ENCODE measurements around the gene TRIP12.
A peak's percentile ranks its signal among the peaks of the same experiment; 100 is the strongest.
"Not testable (repeated sequence)": the region's sequence is repeated elsewhere in the genome, so short reads cannot be mapped to it uniquely, and the experiment has no call there.

TRIP12 gene

DNA sequence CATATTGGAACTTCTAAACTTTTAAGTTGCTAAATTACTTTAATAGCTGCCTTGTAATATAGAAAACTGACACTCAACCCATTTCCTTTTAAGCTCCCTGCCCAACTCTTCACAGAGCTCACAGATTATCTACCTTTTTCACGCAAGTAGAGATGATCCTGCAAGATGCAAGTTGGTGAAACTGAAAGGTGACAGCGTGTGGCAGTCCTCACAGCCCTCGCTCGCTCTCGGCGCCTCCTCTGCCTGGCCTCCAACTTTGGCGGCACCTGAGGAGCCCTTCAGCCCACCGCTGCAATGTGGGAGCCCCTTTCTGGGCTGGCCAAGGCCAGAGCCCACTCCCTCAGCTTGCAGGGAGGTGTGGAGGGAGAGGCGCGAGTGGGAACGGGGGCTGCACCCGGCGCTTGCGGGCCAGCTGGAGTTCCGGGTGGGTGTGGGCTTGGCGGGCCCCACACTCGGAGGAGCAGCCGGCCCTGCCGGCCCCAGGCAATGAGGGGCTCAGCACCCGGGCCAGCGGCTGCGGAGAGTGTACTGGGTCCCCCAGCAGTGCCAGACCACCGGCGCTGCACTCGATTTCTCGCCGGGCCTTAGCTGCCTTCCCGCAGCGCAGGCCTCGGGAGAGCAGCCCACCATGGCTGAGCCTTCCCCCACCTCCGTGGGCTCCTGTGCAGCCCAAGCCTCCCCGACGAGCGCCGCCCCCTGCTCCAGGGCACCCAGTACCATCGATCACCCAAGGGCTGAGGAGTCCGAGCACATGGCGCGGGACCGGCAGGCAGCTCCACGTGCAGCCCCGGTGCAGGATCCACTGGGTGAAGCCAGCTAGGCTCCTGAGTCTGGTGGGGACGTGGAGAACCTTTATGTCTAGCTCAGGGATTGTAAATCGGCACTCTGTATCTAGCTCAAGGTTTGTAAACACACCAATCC is 71.2 kb downstream of the TRIP12 start:
- not testable (repeated sequence) for DNase-seq (ENCODE audit: low spot score in 2 of 2); H3K9me3 Mint-ChIP-seq; ATAC-seq (ENCODE audit: low read depth); H3K4me3 Mint-ChIP-seq; H3K27me3 Mint-ChIP-seq; H3K27ac Mint-ChIP-seq
- Mint-ChIP-seq H3K36me3 (peaks cover 23% of the 10 kb centered on the region), H3K4me1 (peaks cover 24% of the 10 kb centered on the region)

DNA sequence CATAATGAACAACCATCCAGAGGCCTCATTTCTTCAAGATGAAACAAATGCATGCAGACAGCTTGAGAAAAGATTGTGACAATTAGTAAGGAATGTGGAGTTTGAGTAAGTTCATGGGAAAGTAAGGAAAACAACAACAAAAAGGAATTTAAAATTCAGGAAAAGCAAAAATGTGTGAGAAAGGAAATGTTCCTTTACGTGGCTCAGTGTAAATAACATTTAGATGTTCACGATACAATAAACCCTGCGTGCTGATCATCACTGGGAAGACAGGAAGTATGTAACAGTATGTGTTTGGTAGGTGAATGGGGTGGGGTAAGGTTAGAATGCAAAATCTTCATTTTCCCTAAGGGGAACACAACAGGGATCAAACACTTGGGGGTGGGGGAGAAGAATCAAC is 72.7 kb downstream of the TRIP12 start:
- Mint-ChIP-seq H3K27ac (no peak overlapping the region), H3K27me3 (no peaks in the 10 kb centered on the region), H3K4me3 (no peak overlapping the region), H3K4me1 (peaks cover 26% of the 10 kb centered on the region), H3K36me3 (peaks cover 20% of the 10 kb centered on the region), H3K9me3 (no peaks in the 10 kb centered on the region)
- ATAC-seq (ENCODE audit: low read depth) (no peak), DNase-seq (ENCODE audit: low spot score in 2 of 2) (no peak)

DNA sequence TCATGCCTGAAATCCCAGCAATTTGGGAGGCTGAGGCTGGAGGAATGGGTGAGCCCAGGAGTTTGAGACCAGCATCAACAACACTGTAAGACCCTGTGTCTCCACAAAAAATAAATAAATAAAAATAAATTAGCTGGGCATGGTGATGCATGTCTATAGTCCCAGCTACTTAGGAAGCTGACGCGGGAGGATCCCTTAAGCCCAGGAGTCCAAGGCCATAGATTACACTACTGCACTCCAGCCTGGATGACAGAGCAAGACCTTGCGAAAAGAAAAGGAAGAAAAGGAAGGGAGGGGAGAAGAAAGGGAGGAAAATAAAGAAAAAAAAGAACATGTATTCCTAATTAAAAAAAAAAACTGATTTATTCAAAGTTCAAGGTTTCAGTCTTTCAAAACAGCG is 78.2 kb downstream of the TRIP12 start:
- Mint-ChIP-seq H3K27ac (no peak overlapping the region), H3K9me3 (no peaks in the 10 kb centered on the region), H3K27me3 (no peaks in the 10 kb centered on the region), H3K4me3 (no peak overlapping the region), H3K4me1 (peaks cover 13% of the 10 kb centered on the region), H3K36me3 (peaks cover 19% of the 10 kb centered on the region)
- no peak for DNase-seq (ENCODE audit: low spot score in 2 of 2)
- no peak for ATAC-seq (ENCODE audit: low read depth)

DNA sequence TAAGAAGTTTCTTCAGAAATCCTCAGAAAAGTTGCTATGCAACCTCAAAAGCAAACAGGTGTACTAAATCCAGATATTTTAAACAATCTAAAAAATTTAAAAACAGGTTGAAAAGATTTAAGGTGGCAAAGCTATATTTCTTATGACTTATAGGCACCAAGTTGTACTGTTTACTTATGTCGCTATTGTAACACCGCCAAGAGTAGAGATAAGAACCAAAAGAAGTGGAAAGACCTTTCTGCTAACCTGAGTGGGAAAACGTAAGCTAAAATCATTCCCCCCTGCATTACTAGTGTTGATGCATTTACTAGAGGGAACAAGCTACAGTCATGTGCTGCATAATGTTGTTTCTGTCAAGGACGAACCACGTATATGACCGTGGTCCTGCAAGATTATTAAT is 83.1 kb downstream of the TRIP12 start:
- Mint-ChIP-seq H3K4me3 (no peak overlapping the region), H3K4me1 (no peaks in the 10 kb centered on the region), H3K27me3 (no peaks in the 10 kb centered on the region), H3K36me3 (peaks cover 17% of the 10 kb centered on the region), H3K9me3 (no peaks in the 10 kb centered on the region), H3K27ac (no peak overlapping the region)
- no peak for DNase-seq (ENCODE audit: low spot score in 2 of 2)
- ATAC-seq (ENCODE audit: low read depth): no peak

DNA sequence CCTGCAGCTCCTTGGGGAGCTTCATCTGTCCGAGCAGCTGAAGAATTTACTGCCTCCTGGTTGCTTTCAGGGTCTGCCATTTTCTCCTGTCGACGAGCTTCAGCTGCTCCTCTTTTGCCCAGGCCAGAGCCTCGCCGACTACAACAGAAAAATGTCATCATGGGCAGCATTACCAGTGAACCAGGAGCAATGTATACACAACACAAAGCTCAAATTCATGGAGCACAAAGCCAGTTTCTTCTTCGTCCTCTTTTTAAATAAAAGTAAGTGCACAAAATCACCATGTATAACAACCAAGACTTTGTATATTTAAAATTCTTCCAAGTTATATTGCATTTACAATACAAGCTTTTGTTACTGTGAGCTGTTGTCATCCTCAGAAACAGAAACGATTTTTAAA is 85.0 kb downstream of the TRIP12 start:
- H3K36me3 Mint-ChIP-seq: peaks cover 19% of the 10 kb centered on the region
- ATAC-seq (ENCODE audit: low read depth) (no peak), DNase-seq (ENCODE audit: low spot score in 2 of 2) (no peak)
- no peak overlapping the region for H3K27ac Mint-ChIP-seq
- H3K4me1 Mint-ChIP-seq: peaks cover 5% of the 10 kb centered on the region
- no peaks in the 10 kb centered on the region for H3K27me3 Mint-ChIP-seq
- H3K4me3 Mint-ChIP-seq: no peak overlapping the region
- H3K9me3 Mint-ChIP-seq: no peaks in the 10 kb centered on the region

DNA sequence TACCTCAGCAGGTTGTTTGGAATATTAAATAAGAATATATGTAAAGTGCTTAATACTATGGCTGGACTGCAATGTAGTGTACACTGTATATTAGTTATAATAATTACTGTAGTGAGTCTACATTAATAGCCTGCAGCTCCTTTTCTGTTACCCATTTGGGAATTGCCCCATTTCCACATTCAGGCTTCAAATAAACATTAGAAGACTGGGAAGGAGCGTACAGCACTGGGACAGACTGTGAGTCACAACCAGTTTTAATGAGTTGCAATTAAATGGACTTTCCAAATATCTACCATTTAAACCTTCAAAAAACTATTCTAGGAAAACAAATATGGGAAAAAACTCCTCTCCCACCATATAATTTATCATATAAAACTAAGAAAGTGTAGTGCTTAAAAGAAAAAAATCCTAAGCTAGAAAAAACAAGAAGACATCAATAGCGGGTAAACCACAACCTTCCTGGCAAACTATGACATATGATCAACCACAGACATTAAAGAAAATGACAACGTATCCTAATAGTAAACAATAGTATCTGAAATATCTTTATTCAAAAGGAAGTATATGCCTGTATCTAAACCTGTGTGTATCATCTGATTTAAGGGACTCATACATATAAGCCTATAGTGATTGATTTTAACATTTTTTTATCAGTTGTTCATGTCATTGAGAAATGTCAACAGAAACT is 86.1 kb downstream of the TRIP12 start:
- no peaks in the 10 kb centered on the region for H3K27me3 Mint-ChIP-seq
- no peaks in the 10 kb centered on the region for H3K9me3 Mint-ChIP-seq
- H3K27ac Mint-ChIP-seq: no peak overlapping the region
- DNase-seq (ENCODE audit: low spot score in 2 of 2) (no peak), ATAC-seq (ENCODE audit: low read depth) (no peak)
- H3K4me1 Mint-ChIP-seq: peaks cover 5% of the 10 kb centered on the region
- no peak overlapping the region for H3K4me3 Mint-ChIP-seq
- peaks cover 15% of the 10 kb centered on the region for H3K36me3 Mint-ChIP-seq

DNA sequence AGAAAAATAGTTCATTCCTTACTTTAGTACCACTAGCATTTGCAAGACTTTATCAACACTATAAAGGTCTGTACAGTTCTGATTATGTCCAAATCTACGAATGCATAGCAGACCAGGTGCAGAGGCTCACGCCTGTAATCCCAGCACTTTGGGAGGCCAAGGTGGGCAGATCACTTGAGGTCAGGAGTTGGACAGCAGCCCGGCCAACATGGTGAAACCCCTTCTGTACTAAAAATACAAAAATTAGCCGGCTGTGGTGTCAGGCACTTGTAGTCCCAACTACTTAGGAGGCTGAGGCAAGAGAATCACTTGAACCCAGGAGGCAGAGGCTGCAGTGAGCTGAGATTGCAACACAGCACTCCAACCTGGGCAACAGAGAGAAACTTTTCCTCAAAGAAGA is 87.4 kb downstream of the TRIP12 start:
- DNase-seq (ENCODE audit: low spot score in 2 of 2); H3K9me3 Mint-ChIP-seq; ATAC-seq (ENCODE audit: low read depth); H3K27ac Mint-ChIP-seq; H3K27me3 Mint-ChIP-seq; H3K4me1 Mint-ChIP-seq; H3K4me3 Mint-ChIP-seq: not testable (repeated sequence)
- H3K36me3 Mint-ChIP-seq: peaks cover 10% of the 10 kb centered on the region

DNA sequence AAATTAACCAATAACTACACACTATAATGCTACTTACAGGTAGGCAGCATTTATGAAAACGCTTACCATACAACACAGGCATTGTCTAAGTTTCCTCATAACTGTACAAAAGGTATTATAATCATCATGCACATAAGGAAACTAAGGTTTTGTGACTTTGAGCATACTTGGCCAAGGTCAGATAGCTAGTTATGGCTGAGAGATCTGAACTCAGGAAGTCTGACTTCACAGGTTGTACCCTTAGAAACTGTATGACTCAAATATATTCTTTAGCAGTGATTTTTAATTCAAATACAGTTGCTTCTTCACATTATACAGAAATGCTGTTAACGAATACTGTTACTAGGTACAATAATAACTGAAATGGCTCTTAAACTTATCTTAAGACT is 89.3 kb downstream of the TRIP12 start:
- ATAC-seq (ENCODE audit: low read depth) (no peak), DNase-seq (ENCODE audit: low spot score in 2 of 2) (no peak)
- Mint-ChIP-seq H3K4me3 (no peak overlapping the region), H3K9me3 (no peaks in the 10 kb centered on the region), H3K4me1 (peaks cover 5% of the 10 kb centered on the region), H3K27ac (peak overlapping the region; percentile 31), H3K27me3 (no peaks in the 10 kb centered on the region), H3K36me3 (peaks cover 15% of the 10 kb centered on the region)

DNA sequence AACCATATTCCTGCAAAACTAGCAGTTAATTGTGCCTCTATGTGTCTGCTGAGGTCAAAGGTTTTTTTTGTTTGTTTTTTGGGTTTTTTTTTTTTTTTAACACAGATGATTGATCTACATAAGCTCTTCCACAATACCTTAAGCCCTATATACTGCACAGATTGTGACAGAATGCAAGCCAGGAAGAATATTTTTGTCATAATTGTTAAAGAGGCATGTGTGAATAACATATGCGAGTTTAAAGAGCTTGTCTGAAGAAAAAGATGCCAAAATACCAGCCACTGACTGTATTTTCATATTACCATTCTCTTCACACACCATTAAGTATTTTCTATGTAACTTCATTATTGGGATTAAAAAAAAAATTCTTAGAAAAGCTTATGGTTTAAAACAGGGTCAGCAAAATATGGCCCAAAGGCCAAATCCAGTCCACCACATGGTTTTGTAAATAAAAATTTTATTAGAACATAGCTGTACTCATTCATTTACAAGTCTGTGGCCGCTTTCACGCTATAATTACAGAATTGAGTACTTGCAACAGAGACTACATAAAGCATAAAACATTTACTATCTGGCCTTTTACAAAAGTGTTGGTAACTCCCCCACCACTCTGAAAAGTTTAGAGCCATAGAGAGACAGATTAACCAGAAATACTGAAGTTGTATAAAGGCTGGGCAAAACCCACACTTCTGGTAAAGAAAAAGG is 89.9 kb downstream of the TRIP12 start:
- H3K36me3 Mint-ChIP-seq: peaks cover 17% of the 10 kb centered on the region
- H3K4me3 Mint-ChIP-seq: no peak overlapping the region
- DNase-seq (ENCODE audit: low spot score in 2 of 2): no peak
- no peaks in the 10 kb centered on the region for H3K9me3 Mint-ChIP-seq
- no peak for ATAC-seq (ENCODE audit: low read depth)
- H3K27ac Mint-ChIP-seq: peak overlapping the region; percentile 31
- H3K4me1 Mint-ChIP-seq: peaks cover 5% of the 10 kb centered on the region
- H3K27me3 Mint-ChIP-seq: no peaks in the 10 kb centered on the region

DNA sequence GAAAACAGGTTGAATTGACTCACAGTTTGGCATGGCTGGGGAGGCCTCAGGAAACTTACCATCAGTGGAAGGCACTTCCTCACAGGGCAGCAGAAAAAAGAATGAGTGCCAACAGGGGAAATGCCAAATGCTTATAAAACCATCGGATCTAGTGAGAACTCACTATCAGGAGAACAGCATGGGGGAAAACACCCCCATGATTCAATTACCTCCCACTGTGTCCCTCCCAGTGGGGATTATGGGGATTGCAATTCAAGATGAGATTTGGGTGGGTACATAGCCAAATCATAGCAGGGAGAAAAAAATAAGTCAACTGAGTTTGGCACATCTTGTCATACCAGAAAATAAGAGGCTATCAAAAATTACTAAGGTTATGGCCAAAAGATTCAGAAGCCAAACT is 96.3 kb downstream of the TRIP12 start:
- H3K27me3 Mint-ChIP-seq: no peaks in the 10 kb centered on the region
- H3K9me3 Mint-ChIP-seq: no peaks in the 10 kb centered on the region
- no peak overlapping the region for H3K27ac Mint-ChIP-seq
- DNase-seq (ENCODE audit: low spot score in 2 of 2) (no peak), ATAC-seq (ENCODE audit: low read depth) (no peak)
- H3K4me3 Mint-ChIP-seq: no peak overlapping the region
- peaks cover 42% of the 10 kb centered on the region for H3K36me3 Mint-ChIP-seq
- peaks cover 5% of the 10 kb centered on the region for H3K4me1 Mint-ChIP-seq

DNA sequence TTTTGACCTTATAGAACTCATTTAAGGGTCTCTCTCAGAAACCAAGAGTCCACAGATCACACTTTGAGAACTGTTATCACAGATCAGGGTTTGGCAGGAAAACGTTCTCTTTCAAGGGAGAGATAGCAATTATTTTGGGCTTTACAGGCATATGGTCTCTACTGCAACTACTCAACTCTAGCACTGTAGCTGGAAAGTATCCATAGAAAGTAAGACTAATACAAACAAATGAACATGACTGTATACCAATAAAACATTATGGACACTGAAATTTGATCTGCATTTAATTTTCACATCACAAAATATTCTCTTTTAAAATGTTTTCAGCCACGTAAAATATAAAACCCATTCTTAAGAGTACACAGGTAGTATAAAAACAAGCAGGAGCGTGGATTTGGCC is 100.5 kb downstream of the TRIP12 start:
- H3K36me3 Mint-ChIP-seq: peaks cover 36% of the 10 kb centered on the region
- no peaks in the 10 kb centered on the region for H3K9me3 Mint-ChIP-seq
- DNase-seq (ENCODE audit: low spot score in 2 of 2) (no peak), ATAC-seq (ENCODE audit: low read depth) (no peak)
- H3K27me3 Mint-ChIP-seq: no peaks in the 10 kb centered on the region
- H3K4me1 Mint-ChIP-seq: peaks cover 9% of the 10 kb centered on the region
- peak overlapping the region; percentile 83 for H3K27ac Mint-ChIP-seq
- no peak overlapping the region for H3K4me3 Mint-ChIP-seq

DNA sequence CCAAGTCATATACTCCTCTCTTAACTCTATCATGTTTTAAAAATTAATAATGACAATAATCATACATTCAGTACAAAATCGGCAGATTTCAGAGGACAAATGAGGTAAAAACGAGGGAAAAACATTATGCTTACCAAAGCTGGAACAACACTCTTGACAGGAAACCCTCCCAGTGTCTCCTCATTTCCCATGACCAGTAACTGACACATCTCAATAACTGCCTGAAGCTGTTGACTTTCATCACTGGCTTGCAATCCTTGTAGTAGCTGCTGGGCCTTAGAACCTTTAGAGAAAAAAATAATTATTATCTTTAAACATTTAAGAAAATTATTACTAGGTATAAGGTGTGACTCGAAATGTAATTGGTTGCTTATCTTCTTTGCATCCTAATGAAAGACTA is 103.6 kb downstream of the TRIP12 start:
- no peaks in the 10 kb centered on the region for H3K9me3 Mint-ChIP-seq
- H3K4me3 Mint-ChIP-seq: no peak overlapping the region
- ATAC-seq (ENCODE audit: low read depth): no peak
- peaks cover 19% of the 10 kb centered on the region for H3K36me3 Mint-ChIP-seq
- no peak overlapping the region for H3K27ac Mint-ChIP-seq
- no peak for DNase-seq (ENCODE audit: low spot score in 2 of 2)
- H3K27me3 Mint-ChIP-seq: no peaks in the 10 kb centered on the region
- H3K4me1 Mint-ChIP-seq: peaks cover 9% of the 10 kb centered on the region

DNA sequence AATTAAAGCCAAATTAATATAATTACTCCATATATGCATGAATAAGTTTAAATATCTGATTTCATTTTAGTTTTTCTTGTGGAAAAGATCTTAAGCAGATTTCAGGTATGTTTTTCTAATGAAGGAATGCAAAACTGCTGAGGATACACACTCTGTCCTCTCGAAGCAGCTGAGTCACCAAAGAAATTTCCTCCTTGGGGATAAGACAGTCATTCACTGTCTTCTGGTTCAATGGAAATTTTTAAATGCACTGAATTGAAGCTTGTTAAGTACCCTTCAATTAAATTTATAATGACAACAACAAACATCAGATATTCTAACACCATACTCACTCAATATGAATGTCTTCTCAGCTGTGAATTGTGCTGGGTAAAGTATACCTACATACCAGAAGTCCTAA is 106.0 kb downstream of the TRIP12 start:
- H3K27ac Mint-ChIP-seq: no peak overlapping the region
- H3K4me1 Mint-ChIP-seq: peaks cover 4% of the 10 kb centered on the region
- H3K27me3 Mint-ChIP-seq: no peaks in the 10 kb centered on the region
- ATAC-seq (ENCODE audit: low read depth) (no peak), DNase-seq (ENCODE audit: low spot score in 2 of 2) (no peak)
- no peaks in the 10 kb centered on the region for H3K9me3 Mint-ChIP-seq
- H3K4me3 Mint-ChIP-seq: no peak overlapping the region
- peaks cover 15% of the 10 kb centered on the region for H3K36me3 Mint-ChIP-seq

DNA sequence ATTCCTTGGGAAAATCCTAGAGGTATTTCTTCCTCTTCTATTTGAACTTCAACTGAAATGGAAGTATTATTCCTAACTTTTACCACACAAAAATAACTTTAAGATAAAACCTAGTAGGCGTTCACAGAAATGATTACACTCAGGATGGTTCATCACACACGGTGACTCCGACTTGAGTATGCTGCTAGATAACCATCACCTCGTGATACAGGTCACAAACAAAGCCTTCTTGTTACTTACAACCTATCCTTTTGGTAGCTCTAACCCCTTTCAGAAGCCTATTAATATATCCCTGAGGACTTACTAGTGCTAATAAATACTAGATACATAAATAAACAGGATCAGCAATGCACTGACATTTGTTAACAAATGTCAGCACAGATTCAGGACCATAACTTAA is 106.5 kb downstream of the TRIP12 start:
- Mint-ChIP-seq H3K9me3 (no peaks in the 10 kb centered on the region), H3K4me3 (no peak overlapping the region), H3K27ac (no peak overlapping the region), H3K36me3 (peaks cover 18% of the 10 kb centered on the region), H3K4me1 (peaks cover 4% of the 10 kb centered on the region), H3K27me3 (no peaks in the 10 kb centered on the region)
- DNase-seq (ENCODE audit: low spot score in 2 of 2) (no peak), ATAC-seq (ENCODE audit: low read depth) (no peak)

Data from memory B cell (primary cell).